Glomerular visceral epithelial cell (primary cell): Measurements from ENCODE around the gene PRPS1.
"Not testable (repeated sequence)": the region's sequence is repeated elsewhere in the genome, so short reads cannot be mapped to it uniquely, and the experiment has no call there.

Experiments used
- DNase-seq: peaks from one replicate; pipeline ENCODE4 v3.0.0-alpha.2; 2016; ENCODE audit errors: extremely low spot score

Gene PRPS1

GRCh38 chrX:107627838-107628661 lies at the start of gene PRPS1:
PRPS1 (plus strand) TSS chrX:107628510; CDS start chrX:107628629, 119 bp downstream.
- peak; percentile 93 for DNase-seq

DNA sequence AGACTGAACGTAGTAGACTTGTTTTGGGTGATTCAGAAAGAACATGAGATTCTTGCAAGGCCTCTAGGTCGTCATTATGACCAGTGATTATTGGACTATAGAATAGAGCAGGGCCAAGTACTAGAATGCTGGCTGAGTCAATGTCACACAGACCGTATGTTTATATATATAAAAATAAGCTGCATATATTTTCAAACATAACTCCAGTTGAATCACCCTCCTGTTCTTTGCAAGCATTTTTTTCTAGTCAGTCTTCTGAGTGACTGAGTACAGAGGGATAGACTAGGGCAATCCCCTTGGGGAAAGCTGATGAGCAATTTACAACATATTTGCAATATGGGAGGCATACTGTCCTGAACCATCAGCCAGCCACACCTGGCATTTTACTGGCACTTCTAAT lies 48.4 kb upstream of the PRPS1 start:
- no peak for DNase-seq

DNA sequence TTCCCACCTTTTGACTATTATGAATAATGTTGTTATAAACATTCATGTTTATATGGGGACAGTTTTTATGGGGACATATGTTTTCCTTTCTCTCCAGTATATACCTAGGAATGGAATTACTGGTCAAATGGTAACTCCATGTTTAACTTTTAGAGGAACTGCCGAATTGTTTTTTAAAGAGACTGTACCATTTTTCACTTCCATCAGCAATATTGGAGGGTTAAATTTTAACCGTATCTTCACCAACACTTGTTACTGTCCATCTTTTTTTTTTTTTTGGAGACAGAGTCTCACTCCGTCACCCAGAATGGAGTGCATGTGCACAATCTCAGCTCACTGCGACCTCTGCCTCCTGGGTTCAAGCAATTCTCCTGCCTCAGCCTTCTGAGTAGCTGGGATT lies 46.4 kb upstream of the PRPS1 start:
- no peak for DNase-seq

- no peak for DNase-seq
Observed at GRCh38 chrX:107589243-107589642, 39.1 kb upstream of the PRPS1 start.

GRCh38 chrX:107596651-107597050 lies 31.7 kb upstream of the PRPS1 start:
- no peak for DNase-seq

GRCh38 chrX:107597264-107597663 lies 31.0 kb upstream of the PRPS1 start:
- DNase-seq = no peak

DNA sequence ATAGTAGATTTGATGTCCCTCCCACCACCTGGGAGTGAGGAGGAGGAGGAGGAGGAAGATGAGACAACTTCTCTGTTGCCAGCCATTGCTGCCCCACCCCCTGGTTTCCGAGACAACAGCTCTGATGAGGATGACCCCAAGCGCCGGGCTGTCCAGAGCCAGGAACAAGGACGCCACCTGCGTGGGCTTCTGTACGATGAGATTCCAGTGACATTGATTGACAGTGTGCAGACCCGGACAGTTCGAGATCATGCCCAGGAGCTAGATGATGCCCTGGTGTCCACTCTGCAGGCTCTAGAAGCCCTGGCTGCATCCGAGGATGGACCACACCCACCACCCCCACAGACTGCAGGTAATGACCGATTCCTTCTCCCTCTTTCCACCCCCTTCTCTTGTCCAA lies 30.5 kb upstream of the PRPS1 start:
- DNase-seq = no peak

GRCh38 chrX:107599450-107599861 lies 28.9 kb upstream of the PRPS1 start:
- DNase-seq = no peak

- no peak for DNase-seq
Observed at GRCh38 chrX:107600366-107600765, 27.9 kb upstream of the PRPS1 start.

GRCh38 chrX:107601326-107601725 lies 27.0 kb upstream of the PRPS1 start:
- DNase-seq = no peak

DNA sequence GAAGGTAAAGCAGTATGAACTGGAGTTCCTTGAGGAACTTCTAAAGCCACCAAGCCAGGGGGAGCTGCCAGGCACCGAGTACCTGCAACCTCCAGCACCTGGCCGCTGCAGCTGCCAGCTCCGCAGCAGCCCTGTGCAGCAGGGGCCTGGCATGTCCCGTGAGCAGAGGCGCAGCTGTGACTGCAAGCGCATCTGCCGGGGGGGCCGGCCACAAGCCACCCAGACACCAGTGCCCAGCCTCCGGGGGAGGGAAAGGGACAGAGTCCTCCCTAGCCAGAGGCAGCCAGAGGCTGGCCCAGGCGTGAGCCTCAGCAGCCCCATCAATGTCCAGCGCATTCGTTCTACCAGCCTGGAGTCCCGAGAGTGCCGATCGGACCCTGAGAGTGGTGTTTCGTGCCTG lies 26.6 kb upstream of the PRPS1 start:
- no peak for DNase-seq

DNA sequence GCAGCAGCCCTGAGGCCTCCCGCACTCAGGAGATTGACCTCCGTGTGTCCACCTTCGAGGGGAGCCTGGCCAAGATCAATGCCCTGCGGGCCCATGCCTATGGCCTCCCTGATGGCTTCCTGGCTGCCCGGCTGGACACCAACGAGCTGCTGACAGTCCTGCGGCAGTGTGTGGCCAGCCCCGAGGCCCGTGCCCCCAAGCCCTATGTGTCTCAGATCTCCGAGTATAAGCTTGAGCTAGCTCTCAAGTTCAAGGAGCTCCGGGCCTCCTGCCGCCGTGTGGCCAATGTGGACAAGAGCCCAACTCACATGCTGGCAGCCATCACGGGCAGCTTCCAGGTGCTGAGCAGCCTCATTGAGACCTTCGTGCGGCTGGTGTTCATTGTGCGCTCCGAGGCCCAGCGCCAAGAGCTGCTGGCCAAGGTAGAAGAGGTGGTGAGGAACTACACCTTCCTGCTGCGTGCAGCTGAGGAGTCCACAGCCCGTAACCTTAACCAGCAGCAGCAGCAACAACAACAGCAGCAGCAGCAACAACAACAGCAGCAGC lies 25.5 kb upstream of the PRPS1 start:
- DNase-seq = no peak

DNA sequence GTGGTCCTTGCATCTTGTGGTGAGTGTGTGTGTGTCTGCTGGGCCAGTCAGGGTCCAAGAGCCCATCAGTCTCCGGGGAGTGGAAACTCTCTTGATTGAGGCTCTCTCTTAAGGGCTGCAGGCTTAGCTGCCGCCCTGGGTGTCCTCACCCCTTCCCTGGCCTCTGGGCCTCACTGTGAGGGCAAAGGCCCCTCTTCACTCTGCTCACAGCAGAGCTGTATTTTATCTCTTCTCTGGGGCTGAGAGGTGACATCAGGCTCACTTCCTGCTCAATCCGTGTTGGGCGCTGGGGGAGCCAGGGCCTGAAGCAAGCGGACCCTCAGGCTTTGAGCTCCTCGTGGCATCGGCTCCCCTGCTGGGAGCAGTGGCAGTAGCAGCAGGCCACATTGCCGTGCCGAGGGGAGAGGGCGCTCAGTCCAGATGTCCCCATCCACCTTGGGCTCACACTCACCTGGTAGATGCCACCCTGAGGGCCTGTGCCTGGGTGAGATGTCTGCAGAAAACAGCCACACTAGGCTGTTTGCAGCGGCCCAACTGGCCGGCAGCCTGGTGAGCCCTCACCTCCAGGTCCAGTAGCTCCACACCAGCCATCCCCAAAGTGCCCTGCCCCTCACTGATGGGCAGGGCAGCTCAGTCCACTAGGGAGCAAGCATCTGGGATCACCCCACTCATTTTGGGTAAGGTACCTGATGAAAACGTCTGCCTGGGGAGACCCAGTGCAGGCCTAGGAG lies 24.7 kb upstream of the PRPS1 start:
- DNase-seq = no peak

DNA sequence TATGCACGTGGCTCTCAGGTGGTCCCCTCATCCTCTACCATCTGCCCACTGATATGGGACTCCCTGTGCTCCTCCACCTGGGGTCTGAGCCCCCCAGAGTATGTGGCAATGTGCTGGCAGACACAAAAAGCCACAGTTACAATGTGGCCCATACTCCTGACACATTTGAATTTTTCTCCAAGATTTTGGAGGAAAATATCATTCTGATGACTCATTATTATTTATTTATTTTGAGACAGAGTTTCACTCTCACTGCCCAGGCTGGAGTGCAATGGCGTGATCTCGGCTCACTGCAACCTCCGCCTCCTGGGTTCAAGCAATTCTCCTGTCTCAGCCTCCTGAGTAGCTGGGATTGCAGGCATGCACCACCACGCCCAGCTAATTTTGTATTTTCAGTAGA lies 19.2 kb upstream of the PRPS1 start:
- DNase-seq = not testable (repeated sequence)

- peak; percentile 73 for DNase-seq
Observed at GRCh38 chrX:107610667-107611066, 17.6 kb upstream of the PRPS1 start.

DNA sequence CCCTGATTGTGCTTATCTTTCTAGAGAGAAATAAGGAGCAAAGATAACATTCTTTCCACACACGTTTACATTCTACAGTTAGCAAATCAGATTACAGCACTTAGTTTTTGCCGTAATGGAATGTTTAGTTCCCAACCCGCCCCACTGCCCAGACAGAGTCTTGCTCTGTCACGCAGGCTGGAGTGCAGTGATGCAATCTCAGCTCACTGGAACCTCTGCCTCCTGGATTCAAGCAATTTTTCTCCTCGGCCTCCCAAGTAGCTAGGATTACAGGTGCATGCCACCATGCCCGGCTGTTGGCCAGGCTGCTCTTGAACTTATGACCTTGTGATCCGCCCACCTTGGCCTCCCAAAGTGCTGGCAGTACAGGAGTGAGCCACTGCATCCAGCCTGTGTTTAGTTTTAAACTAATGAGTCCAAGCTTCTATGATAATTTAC lies 8.4 kb upstream of the PRPS1 start:
- DNase-seq = no peak

DNA sequence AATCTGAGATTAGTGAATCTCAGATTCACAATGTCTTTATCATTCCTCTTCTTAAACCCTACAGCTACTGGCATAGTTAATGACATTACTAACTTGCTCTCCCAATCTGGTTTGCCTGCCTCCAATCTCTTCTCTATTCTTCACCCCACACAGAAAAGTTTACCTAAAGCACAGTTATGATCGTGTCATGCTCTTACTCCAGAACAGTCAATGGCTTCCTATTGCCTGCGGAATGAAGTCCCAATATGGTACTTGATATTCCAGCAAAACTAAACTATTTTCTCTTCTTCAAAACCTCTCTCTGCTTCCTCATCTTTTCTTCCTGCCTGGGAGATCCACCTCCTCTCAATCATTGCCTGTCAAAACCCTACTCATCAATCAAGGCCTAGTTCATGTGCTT lies 3.4 kb upstream of the PRPS1 start:
- DNase-seq = no peak

GRCh38 chrX:107625739-107626138 lies 2.6 kb upstream of the PRPS1 start:
- no peak for DNase-seq

DNA sequence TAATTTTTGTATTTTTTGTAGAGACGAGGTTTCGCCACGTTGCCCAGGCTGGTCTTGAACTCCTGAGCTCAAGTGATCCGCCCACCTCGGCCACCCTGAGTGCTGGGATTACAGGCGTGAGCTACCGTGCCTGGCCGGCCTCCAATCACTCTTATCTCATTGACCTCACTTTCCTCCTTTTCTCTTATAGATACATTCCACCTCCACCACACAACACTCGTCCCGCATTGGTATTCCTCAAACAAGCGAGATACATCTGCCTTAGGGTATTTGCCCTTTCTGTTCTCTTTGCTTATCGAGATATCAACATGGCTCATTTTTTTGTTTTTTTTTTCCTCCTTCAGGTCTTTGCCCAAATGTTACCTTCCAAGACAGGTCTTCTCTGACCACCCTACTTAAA lies 1.8 kb upstream of the PRPS1 start:
- no peak for DNase-seq

DNA sequence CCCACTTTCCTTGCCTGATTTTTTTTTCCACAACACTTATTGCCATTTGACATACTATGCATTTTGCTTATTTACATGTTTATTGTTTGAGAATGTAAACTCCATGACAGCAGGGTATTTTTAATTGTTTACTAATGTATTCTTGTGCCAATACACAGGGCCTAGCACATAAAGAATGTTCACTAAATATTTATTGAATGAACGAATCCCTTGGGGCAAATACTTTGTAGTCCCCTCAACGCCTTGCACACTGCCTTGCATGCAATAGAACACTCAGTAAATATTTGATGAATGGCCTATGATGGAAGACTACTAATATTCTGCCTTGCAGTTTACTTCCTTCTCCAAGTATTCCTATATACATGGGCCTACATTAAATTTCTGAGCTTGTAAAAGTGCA lies 1.4 kb upstream of the PRPS1 start:
- DNase-seq = no peak

GRCh38 chrX:107628662-107629539 lies 591 bp downstream of the PRPS1 start:
- peak; percentile 34 for DNase-seq

GRCh38 chrX:107629540-107629909 lies 1.2 kb downstream of the PRPS1 start:
- peak; percentile 25 for DNase-seq
